Ascending aorta (tissue), 2 donors: ENCODE data around the gene GAD1. TPM values are rescaled to one million over a fixed set of nuclear protein-coding genes. Genes with fewer than 3 reads are reported as not detected.

Experiments
- DNase-seq, 2 donors: peaks; one replicate each; pipeline ENCODE4 v3.0.0-alpha.2; 2019; ENCODE audit warnings: low spot score in 2 of 2
- H3K27ac ChIP-seq, 2 donors: fragments of 200-600 bp; sonication (generic); one replicate each; pipeline ENCODE4 v1.5.1; 2016 to 2017; ENCODE audit warnings: mild to moderate bottlenecking in 1 of 2
- H3K27me3 ChIP-seq: fragments of 200-600 bp; sonication (generic); one replicate; pipeline ENCODE4 v1.5.1; 2017
- H3K36me3 ChIP-seq, 2 donors: fragments of 200-600 bp; sonication (generic); one replicate each; pipeline ENCODE4 v1.5.1; 2016
- H3K4me1 ChIP-seq, 2 donors: fragments of 200-600 bp; sonication (generic); one replicate each; pipeline ENCODE4 v1.5.1; 2016 to 2017; ENCODE audit warnings: mild to moderate bottlenecking in 1 of 2
- H3K4me3 ChIP-seq, 2 donors: fragments of 200-600 bp; sonication (generic); one replicate each; pipeline ENCODE4 v1.5.1; 2016 to 2017; ENCODE audit warnings: mild to moderate bottlenecking in 1 of 2
- H3K9me3 ChIP-seq, 2 donors: fragments of 200-600 bp; sonication (generic); one replicate each; pipeline ENCODE4 v1.5.1; 2016
- CTCF ChIP-seq, 3 experiments: fragments of 200-600 bp in 2 of 3; fragments of 450-650 bp in 1 of 3; sonication (generic) in 2 of 3; IDR thresholded peaks; one replicate each; pipeline ENCODE4 v1.5.1; 2016 to 2019; ENCODE audit warnings: antibody characterized with exemption in 3 of 3, mild to moderate bottlenecking in 1 of 3, moderate library complexity in 1 of 3
- intact Hi-C: fragments of 100-400 bp; cut with DNase I; formaldehyde crosslinking; loops from one replicate; pipeline ENCODE4 v1.15.1; 2023
- total RNA-seq: library from RNA; depleted of rRNA; stranded (reverse); fragments of >200 nt; gene quantifications from one replicate; pipeline ENCODE4 v1.1.0, GENCODE V29; 2016

GAD1 gene
- total RNA-seq, 1 donor from 2014 or later = 0.96 TPM

- intact Hi-C loops = no loop called here
- TF ChIP-seq CTCF (IDR thresholded peaks at IDR 0.05) = no peak
- Histone ChIP-seq H3K4me3 (no peak overlapping the region), H3K4me1 (no peaks in the 10 kb centered on the region), H3K9me3 (no peaks in the 10 kb centered on the region), H3K36me3 (no peaks in the 10 kb centered on the region), H3K27me3 (no peaks in the 10 kb centered on the region), H3K27ac (no peak overlapping the region)
- no peak for DNase-seq
Observed at GRCh38 chr2:170881840-170882239, 65.2 kb downstream of the GAD1 start.

GRCh38 chr2:170882758-170883157 lies 66.1 kb downstream of the GAD1 start:
- no peaks in the 10 kb centered on the region for H3K4me1 ChIP-seq
- no peaks in the 10 kb centered on the region for H3K27me3 ChIP-seq
- no peak for TF ChIP-seq CTCF (IDR thresholded peaks at IDR 0.05)
- no peak overlapping the region for H3K27ac ChIP-seq
- no peak overlapping the region for H3K4me3 ChIP-seq
- intact Hi-C loops = no loop called here
- no peak for DNase-seq
- H3K9me3 ChIP-seq = no peaks in the 10 kb centered on the region
- no peaks in the 10 kb centered on the region for H3K36me3 ChIP-seq

- H3K27ac ChIP-seq = no peak overlapping the region
- no peak for DNase-seq
- intact Hi-C loops = no loop called here
- no peak overlapping the region for H3K4me3 ChIP-seq
- H3K9me3 ChIP-seq = no peaks in the 10 kb centered on the region
- H3K4me1 ChIP-seq = no peaks in the 10 kb centered on the region
- H3K27me3 ChIP-seq = no peaks in the 10 kb centered on the region
- TF ChIP-seq CTCF (IDR thresholded peaks at IDR 0.05) = no peak
- no peaks in the 10 kb centered on the region for H3K36me3 ChIP-seq
Observed at GRCh38 chr2:170883683-170884082, 67.0 kb downstream of the GAD1 start.

GRCh38 chr2:170885130-170885791 lies 68.6 kb downstream of the GAD1 start:
- H3K27ac ChIP-seq = no peak overlapping the region
- H3K27me3 ChIP-seq = no peaks in the 10 kb centered on the region
- no peaks in the 10 kb centered on the region for H3K36me3 ChIP-seq
- DNase-seq = no peak
- no peaks in the 10 kb centered on the region for H3K4me1 ChIP-seq
- no peak for TF ChIP-seq CTCF (IDR thresholded peaks at IDR 0.05)
- no peaks in the 10 kb centered on the region for H3K9me3 ChIP-seq
- intact Hi-C loops = no loop called here
- no peak overlapping the region for H3K4me3 ChIP-seq

GRCh38 chr2:170886386-170886785 lies 69.7 kb downstream of the GAD1 start:
- H3K4me3 ChIP-seq = no peak overlapping the region
- no peak for DNase-seq
- intact Hi-C loops = no loop called here
- H3K9me3 ChIP-seq = no peaks in the 10 kb centered on the region
- H3K27me3 ChIP-seq = no peaks in the 10 kb centered on the region
- no peak overlapping the region for H3K27ac ChIP-seq
- no peaks in the 10 kb centered on the region for H3K4me1 ChIP-seq
- H3K36me3 ChIP-seq = no peaks in the 10 kb centered on the region
- TF ChIP-seq CTCF (IDR thresholded peaks at IDR 0.05) = no peak

- Histone ChIP-seq H3K36me3 (no peaks in the 10 kb centered on the region), H3K27me3 (no peaks in the 10 kb centered on the region), H3K9me3 (no peaks in the 10 kb centered on the region), H3K4me1 (no peaks in the 10 kb centered on the region), H3K4me3 (no peak overlapping the region), H3K27ac (no peak overlapping the region)
- intact Hi-C loops = no loop called here
- no peak for TF ChIP-seq CTCF (IDR thresholded peaks at IDR 0.05)
- no peak for DNase-seq
Observed at GRCh38 chr2:170887496-170887895, 70.8 kb downstream of the GAD1 start.
